Stimulated activated CD4-positive, alpha-beta T cell treated with anti-CD3 and anti-CD28 coated beads, Interleukin-1b, Interleukin-23, amount 100 ng/mL, for 4 hours (primary cell): Measurements from ENCODE around the gene MBD3L5.
"Not testable (repeated sequence)": the region's sequence is repeated elsewhere in the genome, so short reads cannot be mapped to it uniquely, and the experiment has no call there.

Experiments used
- DNase-seq, 2 donors: peaks; one replicate each; pipeline ENCODE4 v3.0.0-alpha.2; 2020; ENCODE audit warnings: low read depth in 2 of 2

MBD3L5 gene

DNA sequence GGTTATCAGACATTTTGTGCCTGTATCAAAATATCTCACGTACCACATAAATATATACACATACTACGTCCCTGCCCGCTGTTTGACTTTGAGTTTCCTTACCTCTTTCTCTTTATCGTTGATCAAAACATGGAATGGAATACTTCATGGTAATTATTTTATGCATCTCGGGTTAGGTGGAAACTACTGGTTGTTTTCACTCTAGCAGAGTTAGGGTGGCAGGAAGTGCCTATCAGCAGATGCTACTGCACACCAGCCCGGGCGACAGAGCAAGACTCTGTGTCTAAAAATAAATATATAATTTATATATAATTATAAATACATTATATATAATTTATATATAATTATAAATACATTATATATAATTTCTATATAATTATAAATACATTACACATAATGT lies 22.5 kb downstream of the MBD3L5 start:
- DNase-seq, result not testable (repeated sequence)

DNA sequence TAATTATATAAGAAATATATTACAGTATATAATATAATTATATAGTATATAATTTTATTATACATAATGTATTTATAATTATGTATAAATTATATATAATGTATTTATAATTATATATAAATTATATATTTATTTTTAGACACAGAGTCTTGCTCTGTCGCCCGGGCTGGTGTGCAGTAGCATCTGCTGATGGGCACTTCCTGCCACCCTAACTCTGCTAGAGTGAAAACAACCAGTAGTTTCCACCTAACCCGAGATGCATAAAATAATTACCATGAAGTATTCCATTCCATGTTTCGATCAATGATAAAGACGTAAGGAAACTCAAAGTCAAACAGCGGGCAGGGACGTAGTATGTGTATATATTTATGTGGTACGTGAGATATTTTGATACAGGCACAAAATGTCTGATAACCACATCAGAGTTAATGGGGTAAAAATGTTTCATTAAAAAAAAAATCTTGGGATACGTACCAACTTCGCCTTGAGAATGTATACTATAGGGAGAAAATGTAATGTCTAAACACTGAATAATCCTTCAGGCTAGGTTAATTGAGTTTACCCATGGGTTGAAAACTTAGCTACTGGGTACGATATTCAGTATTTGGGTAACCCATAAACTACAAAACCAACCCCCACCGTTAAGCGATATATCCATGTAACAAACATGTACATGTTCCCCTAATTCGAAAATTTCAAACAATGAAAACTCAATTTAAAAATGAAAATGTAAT lies 24.4 kb downstream of the MBD3L5 start:
- not testable (repeated sequence) for DNase-seq

DNA sequence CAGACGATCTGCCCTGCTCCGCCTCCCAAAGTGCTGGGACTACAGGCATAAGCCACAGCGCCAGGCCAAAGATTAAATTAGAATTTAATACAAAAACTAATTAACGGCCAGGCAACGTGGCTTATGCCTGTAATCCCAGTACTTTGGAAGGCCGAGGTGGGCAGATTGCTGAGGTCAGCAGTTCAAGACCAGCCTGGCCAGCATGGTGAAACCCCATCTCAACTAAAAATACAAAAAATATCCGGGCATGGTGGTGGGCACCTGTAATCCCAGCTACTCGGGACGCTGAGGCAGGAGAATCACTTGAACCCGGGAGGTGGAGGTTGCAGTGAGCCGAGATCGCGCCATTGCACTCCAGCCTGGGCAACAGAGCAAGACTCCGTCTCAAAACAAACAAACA lies 25.3 kb downstream of the MBD3L5 start:
- not testable (repeated sequence) for DNase-seq

DNA sequence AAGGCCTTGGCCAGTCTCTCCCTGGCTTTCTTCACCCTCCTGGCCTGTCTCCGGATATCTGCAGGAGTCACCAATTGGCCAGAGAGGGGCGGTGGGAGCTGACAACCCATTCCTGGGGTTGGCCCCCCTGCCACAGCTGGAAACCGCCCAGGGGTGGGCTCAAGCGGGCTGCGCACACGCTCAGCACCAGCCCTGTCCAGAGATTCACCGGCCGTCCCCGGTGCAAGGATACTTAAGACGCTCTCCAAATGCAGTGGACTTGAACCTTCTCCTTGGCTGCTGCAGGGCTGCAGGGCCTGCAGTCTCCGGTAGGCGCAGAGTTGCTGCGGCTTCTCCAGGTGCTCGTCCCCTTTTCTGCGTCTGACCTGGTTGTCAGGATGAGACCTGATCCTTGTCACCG lies 26.0 kb downstream of the MBD3L5 start:
- not testable (repeated sequence) for DNase-seq

DNA sequence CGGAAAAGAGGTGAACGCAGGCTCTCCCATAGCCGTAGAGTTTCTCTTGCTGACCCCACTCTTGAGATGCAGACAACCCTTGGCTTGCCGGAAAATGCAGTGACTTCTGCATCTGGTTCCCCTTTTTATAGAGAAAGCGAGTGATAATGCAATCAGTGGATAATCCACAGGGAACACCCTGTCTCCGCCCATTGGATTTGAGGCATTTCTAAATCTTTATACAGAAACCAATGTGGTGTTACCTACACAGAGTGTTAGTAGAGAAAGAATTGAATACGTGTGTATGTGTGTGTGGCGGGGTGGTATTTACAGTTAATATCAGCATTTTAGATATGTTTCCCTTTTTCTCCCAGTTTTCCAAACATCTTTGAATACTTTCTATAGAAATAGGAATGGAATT lies 28.2 kb downstream of the MBD3L5 start, which contains the start of gene MBD3L3:
Gene MBD3L3 (minus strand): TSS at position 101 of the 400 bp plus-strand sequence. CDS start 71 bp downstream, at position 30.
- DNase-seq, result not testable (repeated sequence)

DNA sequence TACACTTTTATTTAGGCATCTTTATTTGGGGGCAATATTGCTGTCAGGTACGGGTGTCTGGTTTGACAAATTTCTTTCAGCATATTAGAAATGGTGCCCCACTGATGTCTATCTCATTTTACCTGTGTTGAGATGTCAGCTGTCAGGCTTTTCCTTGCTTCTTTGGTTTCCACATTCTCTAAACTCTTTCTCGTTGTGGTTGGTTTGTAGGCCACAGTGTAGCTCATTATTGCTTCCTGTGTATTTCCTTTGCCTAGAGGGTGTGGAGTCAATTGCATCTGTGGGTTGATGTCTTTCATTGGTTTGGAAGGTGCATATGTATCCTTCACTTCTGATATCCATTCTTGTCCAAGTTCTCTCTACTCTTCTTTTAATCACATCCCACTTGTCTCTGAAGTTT lies 29.6 kb downstream of the MBD3L5 start:
- not testable (repeated sequence) for DNase-seq

DNA sequence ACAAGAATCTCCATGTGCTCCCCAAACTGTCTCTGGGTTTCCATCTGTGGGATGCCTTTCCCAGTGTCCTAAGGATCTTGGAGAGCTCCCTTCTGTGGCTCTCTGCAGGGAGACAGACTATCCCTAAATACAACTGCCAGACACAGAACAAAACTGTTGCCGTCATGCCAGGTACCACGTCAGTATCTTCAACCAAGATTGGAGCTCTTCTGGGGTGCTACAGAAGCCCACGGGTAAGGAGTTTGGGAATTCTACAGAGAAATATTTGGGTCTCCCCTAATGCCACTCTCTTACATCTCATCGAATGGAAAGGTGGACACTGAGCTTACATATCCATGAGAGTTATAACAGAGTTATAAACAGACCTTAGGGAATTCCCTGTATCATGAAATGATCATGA lies 33.0 kb downstream of the MBD3L5 start:
- DNase-seq, result no peak

DNA sequence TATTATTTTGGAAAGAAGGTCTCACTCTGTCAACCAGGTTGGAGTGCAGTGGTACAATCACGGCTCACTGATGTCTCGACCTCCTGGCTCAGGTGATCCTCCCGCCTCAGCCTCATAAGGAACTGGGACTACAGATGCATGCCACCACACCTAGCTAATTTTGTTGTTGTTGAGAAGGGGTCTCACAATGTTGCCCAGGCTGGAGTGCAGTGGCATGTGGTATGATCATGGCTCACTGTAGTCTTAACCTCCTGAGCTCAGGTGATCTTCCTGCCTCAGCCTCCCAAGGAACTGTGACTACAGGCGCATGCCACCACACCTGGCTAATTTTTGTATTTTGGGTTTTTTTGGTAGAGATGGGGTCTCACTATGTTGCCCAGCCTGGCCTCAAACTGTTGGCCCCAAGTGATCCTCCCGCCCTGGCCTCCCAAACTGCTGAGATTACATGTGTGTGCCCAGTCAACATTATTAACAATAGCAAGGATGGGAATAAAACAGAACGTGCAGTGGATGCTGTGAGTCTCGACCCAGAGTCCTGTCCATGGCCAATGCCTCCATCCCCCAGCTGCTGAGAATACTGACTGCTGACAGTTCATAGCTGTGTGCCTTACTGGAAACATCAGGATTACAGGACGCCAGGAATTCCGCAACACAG lies 33.5 kb downstream of the MBD3L5 start:
- DNase-seq, result no peak

DNA sequence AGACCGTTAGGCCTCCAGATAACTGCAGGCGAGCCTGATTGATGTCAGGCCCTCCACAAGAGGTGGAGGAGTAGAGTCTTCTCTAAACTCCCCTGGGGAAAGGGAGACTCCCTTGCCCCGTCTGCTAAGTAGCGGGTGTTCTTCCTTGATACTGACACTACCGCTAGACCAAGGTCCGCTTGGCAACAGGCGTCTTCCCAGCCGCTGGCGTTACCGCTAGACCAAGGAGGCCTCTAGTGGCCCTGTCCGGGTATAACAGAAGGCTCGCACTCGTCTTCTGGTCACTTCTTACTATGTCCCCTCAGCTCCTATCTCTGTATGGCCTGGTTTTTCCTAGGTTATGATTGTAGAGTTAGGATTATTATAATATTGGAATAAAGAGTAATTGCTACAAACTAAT lies 36.7 kb downstream of the MBD3L5 start:
- DNase-seq, result not testable (repeated sequence)

DNA sequence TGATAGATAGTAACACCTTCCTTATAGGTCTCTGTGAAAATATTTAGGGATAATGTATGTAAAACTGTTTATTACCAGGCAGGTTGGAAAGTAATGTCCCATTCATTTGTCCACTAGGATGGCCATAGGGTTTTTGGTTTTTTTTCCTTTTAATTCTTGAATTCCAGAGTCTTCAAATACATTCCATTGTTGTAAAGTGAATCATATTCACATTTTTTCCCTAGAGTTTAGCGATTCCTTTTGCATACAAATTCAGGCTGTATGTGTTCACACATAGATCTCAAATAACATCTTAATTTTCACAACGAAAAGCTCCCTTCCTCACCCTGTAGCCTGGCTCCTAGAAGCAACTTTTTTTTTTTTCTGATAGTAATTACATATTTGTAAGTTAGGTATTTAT lies 37.3 kb downstream of the MBD3L5 start:
- no peak for DNase-seq

DNA sequence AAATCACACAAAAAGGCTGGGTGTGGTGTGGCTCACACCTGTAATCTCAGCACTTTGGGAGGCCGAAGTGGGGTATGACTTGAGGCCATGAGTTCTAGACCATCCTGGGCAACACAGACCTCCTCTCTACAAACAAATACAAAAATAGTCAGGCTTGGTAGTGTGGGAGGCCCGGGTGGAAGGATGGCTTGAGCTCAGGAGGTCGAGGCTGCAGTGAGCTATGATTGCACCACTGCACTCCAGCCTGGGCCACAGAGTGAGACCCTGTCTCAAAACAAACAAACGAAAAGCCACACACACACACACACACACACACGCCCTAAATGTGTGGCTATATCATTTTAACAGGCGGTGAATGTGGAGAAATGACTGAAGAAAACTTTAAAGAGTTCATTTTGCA lies 38.2 kb downstream of the MBD3L5 start:
- DNase-seq, result no peak

DNA sequence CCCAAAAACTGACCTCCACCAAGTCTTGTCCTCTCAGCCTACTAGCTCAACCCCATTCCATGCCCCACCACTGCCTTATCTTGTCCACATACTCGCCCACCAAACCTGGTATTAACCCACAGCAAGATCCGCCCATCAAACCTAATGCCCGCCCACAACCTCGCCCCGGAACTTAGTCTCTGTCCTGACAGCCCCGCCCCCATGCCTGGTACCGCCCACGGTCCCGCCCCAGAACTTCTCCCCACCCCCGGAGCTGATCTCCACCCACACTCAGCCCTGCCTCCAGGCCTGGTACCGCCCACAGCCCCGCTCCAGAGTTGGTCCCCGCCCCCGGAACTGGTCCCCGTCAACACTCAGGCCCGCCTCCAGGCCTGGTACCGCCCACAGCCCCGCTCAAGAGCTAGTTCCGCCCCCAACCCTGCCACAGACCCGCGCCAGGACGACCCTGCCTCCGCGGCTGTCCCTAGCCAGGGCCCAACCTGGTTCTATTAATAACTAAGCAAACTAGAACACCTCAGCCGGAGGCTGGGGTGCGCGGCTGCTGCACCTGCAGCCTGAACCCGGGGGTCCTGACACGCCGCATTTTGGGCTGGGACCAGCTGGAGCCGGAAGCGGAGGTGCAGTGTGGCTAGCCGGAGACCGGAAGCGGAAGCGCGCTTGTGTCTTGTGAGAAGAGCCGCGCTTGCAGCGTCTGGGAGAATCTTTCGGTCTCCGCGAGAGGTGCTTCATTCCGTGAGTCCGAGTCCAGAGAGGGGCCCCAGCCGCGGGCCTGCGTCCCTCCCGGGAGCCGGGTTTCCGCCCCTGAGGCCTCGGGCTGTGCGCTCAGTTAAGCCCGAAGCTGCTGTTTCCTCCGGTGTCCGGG lies 38.9 kb downstream of the MBD3L5 start, which contains the start of gene ZNF557:
Gene ZNF557 (plus strand): TSS at position 662 of the 862 bp plus-strand sequence. CDS start 5,372 bp downstream, outside the sequence.
- peak; percentile 98 to 99 for DNase-seq

DNA sequence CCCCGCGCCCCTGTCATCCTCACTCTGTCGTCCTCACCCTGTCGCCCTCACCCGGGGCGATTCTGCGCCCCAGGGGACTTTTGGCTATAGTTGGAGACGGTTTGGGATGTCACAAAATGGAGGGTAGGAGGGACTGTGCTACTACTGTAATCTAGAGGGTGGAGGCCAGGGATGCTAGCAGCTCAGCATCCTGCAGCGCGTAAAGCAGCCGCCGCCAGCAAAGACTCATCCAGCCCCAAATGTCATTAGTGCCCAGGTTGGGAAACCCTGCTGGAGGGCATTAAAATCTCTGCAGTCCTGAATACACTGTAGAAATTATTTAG lies 39.5 kb downstream of the MBD3L5 start:
- DNase-seq, result no peak

DNA sequence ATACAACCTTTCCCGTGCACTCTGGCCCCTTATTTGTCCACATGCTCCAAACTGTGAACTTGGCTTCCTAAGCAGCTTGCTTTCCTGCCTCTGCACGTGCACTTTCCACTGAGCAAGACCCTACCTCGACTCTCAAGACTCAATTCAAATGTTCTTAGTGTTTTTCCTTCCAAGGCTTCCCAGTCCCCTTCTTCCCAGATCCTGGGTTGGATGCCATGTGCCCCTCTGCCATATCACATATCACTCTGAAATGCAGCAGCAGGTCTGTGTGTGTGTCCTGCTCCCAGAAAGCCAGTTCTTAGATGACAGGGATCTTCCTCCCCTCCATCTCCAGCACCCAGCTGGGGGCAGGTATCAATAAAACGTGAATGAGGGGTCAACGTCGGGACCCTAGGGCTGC lies 42.2 kb downstream of the MBD3L5 start:
- no peak for DNase-seq

DNA sequence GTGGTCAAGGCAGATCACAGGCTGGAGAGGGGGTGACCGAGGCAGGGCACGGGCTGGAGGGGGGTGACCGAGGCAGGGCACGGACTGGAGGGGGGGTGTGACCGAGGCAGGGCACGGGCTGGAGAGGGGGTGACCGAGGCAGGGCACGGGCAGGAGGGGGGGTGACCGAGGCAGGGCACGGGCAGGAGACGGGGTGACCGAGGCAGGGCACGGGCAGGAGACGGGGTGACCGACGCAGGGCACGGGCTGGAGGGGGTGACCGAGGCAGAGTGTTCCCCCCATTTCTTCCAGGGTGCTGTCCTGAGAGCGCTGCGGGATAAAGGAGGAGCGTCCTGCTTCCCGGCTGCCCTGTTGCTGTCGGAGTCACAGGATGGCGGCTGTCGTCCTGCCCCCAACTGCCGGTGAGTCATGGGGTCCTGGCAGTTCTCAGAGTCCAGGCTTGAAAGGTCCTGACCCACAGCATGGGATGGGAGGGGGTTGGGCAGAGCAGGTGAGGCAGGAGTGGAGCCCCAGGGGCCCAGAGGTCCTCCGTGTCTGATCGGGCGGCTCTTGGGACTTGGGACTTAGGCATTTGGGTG lies 44.4 kb downstream of the MBD3L5 start:
- no peak for DNase-seq

DNA sequence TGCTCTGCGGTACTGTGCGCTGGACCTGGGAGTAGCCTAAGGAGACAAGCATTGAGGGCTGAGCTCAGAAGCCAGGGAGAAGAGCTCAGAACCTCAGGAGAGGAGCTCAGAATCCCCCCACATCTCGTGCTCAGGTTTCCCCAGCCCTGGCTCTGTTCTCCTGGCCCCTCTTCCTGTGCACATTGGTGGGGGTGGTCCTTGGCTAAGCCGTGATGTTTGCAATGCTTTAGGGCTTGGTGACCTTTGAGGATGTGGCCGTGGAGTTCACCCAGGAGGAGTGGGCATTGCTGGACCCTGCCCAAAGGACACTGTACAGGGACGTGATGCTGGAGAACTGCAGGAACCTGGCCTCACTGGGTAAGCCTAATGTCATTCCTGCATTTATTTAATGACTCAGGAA lies 45.8 kb downstream of the MBD3L5 start:
- DNase-seq, result no peak

DNA sequence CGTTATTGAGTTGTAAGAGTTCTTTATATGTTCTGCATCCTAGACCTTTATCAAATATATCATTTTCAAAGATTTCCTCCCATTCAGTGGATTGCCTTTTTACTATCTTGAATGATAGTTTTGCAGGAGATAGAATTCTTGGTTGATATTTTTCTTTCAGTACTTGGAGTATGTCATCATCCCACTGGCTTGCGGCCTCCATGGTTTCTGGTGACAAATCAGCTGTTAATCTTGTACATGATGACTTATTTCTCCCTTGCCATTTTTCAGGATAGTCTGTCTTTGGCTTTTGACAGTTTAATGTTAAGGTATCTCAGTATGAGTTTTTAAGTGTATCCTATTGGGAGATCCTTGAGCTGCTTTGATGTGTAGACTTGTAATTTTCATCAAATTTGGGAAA lies 47.6 kb downstream of the MBD3L5 start:
- no peak for DNase-seq
